HG02588 (cell line): ENCODE data around the gene PJA1.

ENCODE experiments used
- ATAC-seq: cut with Tn5 transposase; IDR thresholded peaks from one replicate; pipeline ENCODE4 v1.9.1; 2021; ENCODE audit warnings: mild to moderate bottlenecking, moderate library complexity; ENCODE audit not compliant: unreplicated experiment

Gene PJA1

GRCh38 chrX:69117876-69118526, 47.3 kb downstream of the PJA1 start:
- ATAC-seq = no peak

- ATAC-seq = no peak
Measured at GRCh38 chrX:69116077-69116476, 49.2 kb downstream of the PJA1 start.

- ATAC-seq = no peak
Measured at GRCh38 chrX:69113723-69114122, 51.5 kb downstream of the PJA1 start.
